SKM-1 (cell line): Measurements from ENCODE around the gene DPM2.

Source experiments
- DNase-seq: peaks from one replicate; lab custom pipeline; 2025; ENCODE audit not compliant: unreplicated experiment; lab: John Stamatoyannopoulos, UW

Gene DPM2

GRCh38 chr9:127920794-127921193 is 16.9 kb downstream of the DPM2 start:
- DNase-seq: no peak

GRCh38 chr9:127919253-127919815 is 18.3 kb downstream of the DPM2 start:
- DNase-seq: peak; percentile 77

GRCh38 chr9:127918183-127919107 is 19.2 kb downstream of the DPM2 start:
- no peak for DNase-seq

- no peak for DNase-seq
These were observed 20.1 kb downstream of the DPM2 start for GRCh38 chr9:127917603-127918002.

- peak; percentile 75 for DNase-seq
These were observed 20.7 kb downstream of the DPM2 start, which contains the start of gene ST6GALNAC4 for GRCh38 chr9:127916720-127917581. Gene ST6GALNAC4, minus strand, starts transcription at chr9:127917041. Its CDS starts 622 bp downstream, at chr9:127916419.

- DNase-seq: no peak
These were observed 21.6 kb downstream of the DPM2 start for GRCh38 chr9:127915801-127916719.

GRCh38 chr9:127915325-127915752 is 22.3 kb downstream of the DPM2 start:
- no peak for DNase-seq

- DNase-seq: no peak
These were observed 24.0 kb downstream of the DPM2 start for GRCh38 chr9:127913682-127914081.

- DNase-seq: no peak
These were observed 24.8 kb downstream of the DPM2 start for GRCh38 chr9:127912882-127913281.

- DNase-seq: no peak
These were observed 25.4 kb downstream of the DPM2 start for GRCh38 chr9:127912296-127912695.

- no peak for DNase-seq
These were observed 26.9 kb downstream of the DPM2 start for GRCh38 chr9:127910613-127911205.

GRCh38 chr9:127909839-127910273 is 27.8 kb downstream of the DPM2 start:
- no peak for DNase-seq

GRCh38 chr9:127908660-127908926 is 29.1 kb downstream of the DPM2 start:
- no peak for DNase-seq

- no peak for DNase-seq
These were observed 29.6 kb downstream of the DPM2 start for GRCh38 chr9:127907867-127908659.

- no peak for DNase-seq
These were observed 31.9 kb downstream of the DPM2 start for GRCh38 chr9:127905788-127906191.

GRCh38 chr9:127905004-127905728 is 32.5 kb downstream of the DPM2 start:
- peak; percentile 68 for DNase-seq

- peak; percentile 68 for DNase-seq
These were observed 33.1 kb downstream of the DPM2 start for GRCh38 chr9:127904561-127905003.
